HG02852 (cell line): ENCODE measurements around the gene DIO1.

Experiments
- ATAC-seq: cut with Tn5 transposase; IDR thresholded peaks from one replicate; pipeline ENCODE4 v1.9.1; 2021; ENCODE audit warnings: mild to moderate bottlenecking, moderate library complexity; ENCODE audit not compliant: unreplicated experiment

The DIO1 gene

DNA sequence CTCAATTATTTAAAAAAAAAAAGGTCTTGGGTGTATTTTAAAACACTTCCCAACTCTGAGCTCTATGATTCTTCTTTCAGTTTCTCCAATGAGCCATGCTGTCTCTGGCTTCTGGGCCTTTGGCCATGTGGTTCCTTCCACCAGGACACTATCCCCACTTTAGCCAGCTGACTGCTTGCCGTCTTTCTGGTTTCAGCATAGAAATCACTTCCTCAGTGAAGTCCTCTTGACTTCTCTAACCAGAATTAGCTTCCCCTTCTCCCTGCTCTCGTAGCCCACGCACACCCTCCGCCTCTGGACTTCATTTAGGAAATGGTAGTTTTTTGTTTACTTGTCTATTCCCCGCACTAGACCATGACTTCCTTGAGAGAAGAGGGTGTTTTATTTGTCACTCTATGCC lies 1.1 kb upstream of the DIO1 start:
- ATAC-seq = no peak

GRCh38 chr1:53894644-53895043 lies 657 bp downstream of the DIO1 start:
- no peak for ATAC-seq

GRCh38 chr1:53895421-53895820 lies 1.4 kb downstream of the DIO1 start:
- ATAC-seq = no peak

DNA sequence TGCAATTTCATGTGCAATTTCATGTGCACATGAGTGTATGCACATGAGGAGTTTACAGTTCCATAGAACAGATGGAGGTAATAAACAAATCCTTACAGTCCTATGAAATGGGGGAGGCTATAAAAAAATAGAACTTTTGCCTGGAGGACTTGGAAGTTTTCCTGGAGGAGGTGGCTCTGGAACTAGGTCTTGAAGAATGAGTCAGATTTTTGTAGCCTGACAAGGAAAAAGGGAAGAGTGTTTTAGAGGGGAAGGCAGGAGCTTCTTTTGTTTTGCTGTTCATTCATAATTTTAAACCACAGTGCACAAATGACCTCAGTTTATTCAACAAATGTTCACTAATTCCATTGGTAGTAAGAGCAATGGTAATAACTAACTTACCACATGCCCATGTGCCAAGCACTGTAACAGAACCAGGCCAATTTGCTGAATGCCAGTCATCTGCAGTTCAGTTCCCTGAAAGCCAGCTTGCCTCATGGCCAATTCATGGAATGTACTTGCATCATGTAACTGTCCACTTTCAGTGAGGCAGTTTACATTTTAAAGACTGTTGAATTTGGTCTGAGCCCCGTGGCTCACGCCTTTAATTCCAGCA lies 2.7 kb downstream of the DIO1 start:
- no peak for ATAC-seq

DNA sequence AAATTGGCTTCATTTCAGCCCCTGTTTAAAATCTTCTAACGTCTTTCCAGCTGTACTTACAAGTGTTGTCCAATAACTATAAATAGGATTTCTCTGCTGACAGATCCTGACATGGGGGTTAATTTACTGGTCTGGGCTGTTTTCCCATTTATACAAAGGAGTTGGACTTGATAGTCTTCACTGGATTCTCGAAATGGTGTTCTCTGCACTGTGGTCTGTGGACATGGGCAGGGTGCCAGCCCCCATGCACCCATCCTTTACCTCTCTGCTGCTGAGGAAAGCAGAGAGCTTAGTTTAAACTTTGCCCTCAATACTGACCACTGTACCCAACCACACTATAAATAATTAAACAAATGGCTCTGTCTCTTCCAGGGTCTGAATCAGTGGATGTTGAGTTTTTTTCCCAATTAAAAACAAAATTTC lies 5.2 kb downstream of the DIO1 start:
- ATAC-seq = no peak

DNA sequence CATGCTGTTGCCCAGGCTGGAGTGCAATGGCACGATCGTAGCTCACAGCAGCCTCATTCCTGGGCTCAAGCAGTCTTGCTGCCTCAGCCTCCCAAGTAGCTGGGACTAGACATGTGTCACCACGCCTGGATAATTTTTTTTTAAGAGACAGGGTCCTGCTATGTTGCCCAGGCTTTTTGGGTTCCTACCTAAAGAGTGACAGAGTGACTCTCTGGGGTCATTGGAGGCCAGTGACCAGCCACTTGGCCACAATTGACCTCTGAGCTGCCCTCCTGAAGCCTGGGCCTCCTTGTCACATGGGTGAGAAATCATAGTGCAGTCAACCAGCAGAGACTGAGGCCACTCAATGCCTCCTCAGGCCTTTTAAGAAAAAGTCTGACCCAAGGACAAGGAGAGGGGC lies 5.7 kb downstream of the DIO1 start:
- ATAC-seq = no peak

DNA sequence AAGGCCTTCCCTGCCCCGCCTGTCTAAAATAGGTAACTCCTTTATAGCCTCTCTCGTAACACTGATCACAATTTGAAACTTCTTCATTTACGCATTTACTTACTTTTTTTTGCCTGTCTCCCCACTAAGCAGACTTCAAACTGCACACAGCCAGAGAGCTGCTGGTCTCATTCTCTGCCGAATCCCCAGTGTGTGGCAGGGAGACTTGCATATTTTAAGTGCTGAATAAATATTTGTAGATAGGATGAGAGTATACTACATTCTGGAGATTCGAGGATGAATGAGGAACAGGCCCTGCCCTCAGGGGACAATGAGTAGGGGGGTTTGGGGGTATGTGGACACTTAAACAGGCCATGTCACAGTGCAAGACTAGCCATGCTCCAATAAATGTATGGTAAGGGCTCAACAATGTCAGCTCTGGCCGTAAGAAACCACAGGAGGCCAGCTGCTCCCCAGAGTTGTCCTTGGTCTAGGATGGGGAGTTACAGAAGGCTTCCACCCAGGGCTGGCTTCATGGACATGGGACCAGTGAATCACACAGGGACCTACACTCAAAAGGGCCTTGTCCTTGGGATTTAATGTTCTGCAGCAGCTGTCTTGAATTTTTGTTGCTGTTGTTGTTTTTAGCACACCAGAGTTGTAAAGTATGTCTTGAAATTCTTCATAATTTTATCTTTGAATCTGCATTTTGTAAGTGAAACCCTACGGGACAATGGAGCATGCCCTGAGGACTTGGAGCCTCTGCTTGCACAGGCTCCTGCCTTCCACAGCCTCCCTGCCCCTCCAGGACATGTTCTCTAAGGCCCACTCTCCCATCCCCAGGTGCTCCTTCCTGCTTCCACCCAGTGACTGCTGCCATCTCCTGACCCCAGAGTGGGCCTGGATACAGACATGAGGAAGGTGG lies 8.5 kb downstream of the DIO1 start:
- ATAC-seq = no peak

GRCh38 chr1:53905509-53905908 lies 11.5 kb downstream of the DIO1 start:
- no peak for ATAC-seq

DNA sequence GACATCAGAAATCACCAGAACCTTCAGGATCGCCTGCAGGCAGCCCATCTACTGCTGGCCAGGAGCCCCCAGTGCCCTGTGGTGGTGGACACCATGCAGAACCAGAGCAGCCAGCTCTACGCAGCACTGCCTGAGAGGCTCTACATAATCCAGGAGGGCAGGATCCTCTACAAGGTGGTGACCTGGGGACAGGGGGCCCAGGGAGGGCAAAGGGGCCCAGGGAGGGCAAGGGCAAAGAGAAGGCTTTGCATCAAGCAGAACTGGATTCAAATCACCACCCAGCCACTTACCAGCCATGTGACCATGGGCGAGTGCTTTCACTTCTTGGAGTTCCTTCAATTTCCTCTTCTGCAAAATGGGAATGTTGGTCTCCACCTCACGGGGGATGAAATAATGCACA lies 12.1 kb downstream of the DIO1 start:
- no peak for ATAC-seq

- no peak for ATAC-seq
Measured at GRCh38 chr1:53909946-53910345, 16.0 kb downstream of the DIO1 start.

DNA sequence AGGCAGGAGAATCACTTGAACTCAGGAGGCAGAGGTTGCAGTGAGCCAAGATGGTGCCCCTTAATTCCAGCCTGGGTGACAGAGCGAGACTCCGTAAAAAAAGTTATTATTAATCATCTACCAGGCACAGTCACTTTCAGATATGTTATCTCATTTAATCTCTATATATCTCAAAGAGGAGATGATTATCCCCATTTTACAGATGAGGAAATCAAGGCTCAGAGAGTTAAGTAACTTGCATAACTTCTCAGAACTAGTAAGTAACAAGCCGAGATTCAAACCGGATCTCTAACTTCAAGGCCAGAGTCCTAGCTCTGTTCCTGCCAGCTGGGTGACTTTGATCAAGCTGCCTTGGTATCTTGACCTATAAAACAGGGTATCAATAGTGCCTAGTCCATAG lies 17.5 kb downstream of the DIO1 start:
- no peak for ATAC-seq

DNA sequence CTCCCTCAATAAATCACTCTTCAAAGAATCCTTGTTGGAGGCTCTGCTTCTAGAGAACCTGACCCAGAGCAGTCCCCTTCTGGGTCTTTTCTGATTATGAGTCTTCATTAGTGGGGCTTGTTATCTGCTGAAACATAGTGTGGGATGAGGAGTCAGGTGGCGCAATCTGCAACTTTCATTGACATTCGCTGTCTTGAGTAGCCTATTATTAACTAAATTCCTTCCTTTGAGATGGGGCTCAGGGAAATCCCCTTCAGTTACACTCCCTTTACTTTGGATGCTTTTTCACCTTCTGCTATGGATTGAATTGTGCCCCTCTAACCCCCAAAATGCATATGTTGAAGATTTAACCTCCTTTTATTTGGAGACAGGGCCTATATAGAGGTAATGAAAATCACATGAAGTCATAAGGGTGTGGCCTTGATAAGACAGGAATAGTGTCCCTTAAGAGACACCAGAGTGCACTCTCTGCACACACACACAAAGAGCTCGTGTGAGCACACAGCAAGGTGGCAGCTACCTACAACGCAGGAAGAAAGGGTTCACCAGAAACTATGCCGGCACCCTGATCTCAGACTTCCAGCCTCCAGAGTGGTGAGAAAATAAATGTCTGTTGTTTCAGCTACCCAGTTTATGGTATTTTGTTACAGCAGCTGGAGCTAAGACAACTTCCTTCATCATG lies 19.5 kb downstream of the DIO1 start:
- no peak for ATAC-seq

- no peak for ATAC-seq
Measured at GRCh38 chr1:53918343-53918742, 24.4 kb downstream of the DIO1 start.

- no peak for ATAC-seq
Measured at GRCh38 chr1:53919675-53920066, 25.7 kb downstream of the DIO1 start.

- no peak for ATAC-seq
Measured at GRCh38 chr1:53927376-53927881, 33.4 kb downstream of the DIO1 start.

DNA sequence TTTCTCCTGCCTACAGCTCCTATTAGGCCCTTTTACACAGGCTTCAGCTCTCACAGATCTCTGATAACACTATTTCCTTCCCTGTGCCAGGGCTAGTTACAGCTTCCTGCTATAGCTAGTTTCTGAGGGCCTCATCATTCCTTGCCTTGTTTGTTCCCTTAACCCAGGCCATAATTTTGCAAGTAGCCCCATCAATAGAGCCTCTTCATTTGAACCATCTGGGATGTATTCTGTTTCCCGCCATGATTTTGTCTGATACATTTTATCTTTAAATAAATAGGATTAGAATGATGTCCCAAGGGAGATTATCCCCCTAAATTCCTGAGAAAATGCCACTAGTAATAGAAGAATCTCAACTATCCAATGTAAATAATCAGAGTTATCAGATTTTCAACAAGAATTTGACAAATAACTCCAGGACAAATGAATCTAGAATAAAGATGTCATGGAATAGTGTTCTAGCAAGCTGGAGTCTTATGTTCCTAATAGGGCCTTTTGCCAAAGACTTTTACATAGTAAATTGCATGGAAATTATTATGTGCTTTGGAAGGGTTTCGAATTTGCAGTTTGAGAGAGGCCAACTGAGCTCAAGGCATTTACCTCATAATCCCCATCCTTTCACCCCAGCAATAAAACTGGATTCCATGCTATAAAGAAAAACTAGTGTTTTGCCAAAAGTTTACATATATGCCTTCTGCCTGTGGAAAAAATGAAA lies 35.4 kb downstream of the DIO1 start:
- ATAC-seq = no peak

- ATAC-seq = no peak
Measured at GRCh38 chr1:53930932-53931331, 36.9 kb downstream of the DIO1 start.

DNA sequence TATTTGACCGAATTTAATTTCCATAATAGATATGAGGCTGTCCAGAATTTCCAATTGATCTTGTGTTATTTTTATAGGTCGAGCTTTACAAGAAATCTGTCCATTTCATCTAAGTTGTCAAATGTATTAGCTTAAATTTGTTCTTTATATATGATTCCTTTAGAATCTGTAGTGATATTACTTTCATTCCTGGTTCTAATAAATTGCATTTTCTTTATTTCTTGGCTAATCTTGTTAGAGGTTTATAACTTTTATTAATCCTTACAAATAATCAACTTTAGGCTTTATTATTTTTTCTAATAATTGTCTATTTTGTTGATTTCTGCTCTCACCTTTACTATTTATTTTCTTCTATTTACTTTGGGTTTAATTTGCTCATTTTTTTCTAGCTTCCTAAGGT lies 37.5 kb downstream of the DIO1 start:
- ATAC-seq = no peak

DNA sequence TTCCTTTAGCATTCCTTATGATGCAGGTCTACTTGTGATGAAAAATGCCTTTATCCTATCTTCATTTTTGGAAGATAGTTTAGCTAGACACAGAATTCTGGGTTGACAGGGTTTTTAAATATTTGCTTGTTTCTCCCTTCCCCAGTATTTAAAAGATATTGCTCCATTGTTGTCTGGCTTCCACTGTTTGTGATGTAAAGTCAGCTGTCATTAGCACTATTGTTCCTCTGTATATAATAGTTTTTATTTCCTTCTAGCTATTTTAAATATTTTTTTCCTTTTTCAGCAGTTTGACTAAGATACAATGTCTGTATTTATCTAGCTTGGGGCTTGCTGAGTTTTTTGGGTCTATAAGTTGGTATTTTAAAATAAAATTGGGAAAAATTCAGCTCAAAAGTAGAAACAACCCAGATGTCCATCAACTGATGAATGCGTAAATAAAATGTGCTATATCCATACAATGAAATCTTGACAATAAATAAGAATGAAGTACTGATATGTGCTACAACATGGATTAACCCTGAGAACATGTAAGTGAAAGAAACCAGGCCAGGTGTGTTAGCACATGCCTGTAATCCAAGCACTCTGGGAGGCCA lies 40.3 kb downstream of the DIO1 start:
- no peak for ATAC-seq

DNA sequence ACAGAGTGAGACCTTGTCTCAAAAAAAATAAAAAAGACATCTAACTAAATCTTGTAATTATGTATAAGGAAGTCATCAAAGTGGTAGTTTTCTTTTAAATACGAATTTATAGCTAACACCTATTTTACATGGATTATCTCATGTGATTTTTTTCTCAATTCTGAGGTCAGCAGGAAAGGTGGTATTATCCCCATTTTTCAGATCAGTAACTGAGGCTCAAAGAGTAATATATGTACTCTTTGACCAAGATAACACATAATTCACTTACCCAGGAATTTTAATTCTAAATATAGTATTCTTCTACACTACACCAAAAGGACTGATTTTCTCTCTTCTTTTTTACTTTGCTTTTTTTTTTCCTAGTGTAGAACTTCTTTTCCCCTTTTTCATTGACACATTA lies 42.4 kb downstream of the DIO1 start:
- no peak for ATAC-seq
